HG02938 (cell line): ENCODE measurements around the gene TMPRSS7.
A peak's percentile ranks its signal among the peaks of the same experiment; 100 is the strongest.
"Not testable (repeated sequence)": the region's sequence is repeated elsewhere in the genome, so short reads cannot be mapped to it uniquely, and the experiment has no call there.

Source experiments
- ATAC-seq: cut with Tn5 transposase; IDR thresholded peaks from one replicate; pipeline ENCODE4 v1.9.1; 2021; ENCODE audit warnings: mild to moderate bottlenecking, moderate library complexity; ENCODE audit not compliant: unreplicated experiment

TMPRSS7 gene

DNA sequence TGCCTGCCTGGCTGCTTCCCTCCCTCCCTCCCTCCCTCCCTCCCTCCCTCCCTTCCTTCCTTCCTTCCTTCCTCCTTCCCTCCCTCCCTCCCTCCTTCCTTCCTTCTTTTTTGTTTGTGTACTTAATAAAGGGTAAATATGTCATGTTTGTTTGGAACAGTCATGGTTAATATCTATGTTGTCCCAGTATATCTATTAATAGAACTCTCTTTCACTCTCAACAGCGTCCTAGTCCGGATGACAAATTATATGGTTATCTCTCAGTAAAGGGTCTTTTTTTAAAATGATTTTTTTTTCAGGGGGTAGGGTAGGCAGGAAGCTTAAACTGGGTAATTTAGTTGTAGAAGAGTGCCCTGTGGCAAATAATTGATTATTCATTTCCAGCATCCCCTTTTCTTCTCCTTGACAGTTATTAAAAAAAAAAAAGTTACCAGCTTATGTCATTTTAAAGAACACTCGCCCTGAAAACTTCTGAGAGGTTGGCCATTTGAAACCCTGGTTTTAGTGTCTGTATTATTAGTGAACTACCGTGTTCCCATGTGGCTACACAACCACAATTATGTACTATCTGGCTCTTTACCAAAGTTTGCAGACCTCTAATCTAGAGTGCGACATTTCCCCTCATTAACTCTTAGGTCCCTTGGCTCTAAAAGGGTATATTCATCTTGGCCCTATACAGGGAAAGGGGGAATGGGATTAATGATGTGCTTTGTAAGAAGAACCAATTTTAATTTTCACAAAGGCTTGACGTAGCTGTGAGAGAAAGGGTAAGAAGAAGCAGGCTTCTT lies 22.1 kb upstream of the TMPRSS7 start:
- no peak for ATAC-seq

DNA sequence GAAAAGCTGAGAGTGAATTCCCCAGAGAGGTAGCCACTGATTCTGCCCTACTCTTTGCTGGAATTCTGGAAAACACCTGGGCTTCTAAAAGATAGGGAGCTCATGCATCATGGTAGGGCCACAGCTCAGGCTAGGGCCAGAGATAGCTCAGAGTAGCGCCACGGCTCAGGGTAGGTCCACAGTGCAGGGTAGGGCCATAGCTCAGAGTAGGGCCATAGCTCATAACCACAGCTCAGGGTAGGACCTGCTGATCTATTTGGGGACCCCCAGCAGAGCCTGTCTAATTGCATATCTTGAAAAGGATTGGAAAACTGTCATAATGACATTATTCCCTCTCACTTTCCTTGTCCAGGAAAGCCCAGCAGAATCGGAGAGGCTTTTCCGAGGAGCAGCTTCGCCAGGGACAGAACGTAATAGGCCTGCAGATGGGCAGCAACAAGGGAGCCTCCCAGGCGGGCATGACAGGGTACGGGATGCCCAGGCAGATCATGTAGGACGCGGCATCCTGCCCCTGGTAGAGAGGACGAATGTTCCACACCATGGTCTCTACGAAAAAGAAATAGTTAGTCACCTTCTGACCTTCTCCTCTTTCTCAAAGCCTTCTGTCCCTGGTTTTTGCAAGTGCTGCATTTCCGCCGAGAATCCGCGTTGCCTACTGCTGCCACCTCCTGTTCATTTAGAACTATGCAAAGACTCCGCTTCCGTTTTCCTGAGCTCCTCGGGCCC lies 21.3 kb upstream of the TMPRSS7 start:
- ATAC-seq: peak; percentile 81

DNA sequence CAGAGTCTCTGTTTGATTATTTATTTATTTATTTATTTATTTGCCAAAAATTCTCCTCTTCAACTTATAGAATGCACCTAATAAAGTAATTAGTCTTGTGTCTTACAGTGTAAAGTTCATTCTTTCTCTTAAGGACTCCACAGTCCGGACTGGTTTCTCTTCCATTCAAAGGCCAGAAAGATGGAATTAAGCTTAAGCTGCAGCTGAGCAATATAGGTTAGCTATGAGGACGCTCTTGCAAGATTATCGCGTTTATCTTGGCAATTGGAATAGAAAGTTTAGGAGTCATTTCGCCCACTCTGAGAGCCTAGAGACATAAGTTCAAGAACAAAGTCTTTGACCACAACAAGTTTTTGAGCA lies 20.8 kb upstream of the TMPRSS7 start:
- ATAC-seq: no peak

GRCh38 chr3:112017091-112017490 lies 17.4 kb upstream of the TMPRSS7 start:
- no peak for ATAC-seq

DNA sequence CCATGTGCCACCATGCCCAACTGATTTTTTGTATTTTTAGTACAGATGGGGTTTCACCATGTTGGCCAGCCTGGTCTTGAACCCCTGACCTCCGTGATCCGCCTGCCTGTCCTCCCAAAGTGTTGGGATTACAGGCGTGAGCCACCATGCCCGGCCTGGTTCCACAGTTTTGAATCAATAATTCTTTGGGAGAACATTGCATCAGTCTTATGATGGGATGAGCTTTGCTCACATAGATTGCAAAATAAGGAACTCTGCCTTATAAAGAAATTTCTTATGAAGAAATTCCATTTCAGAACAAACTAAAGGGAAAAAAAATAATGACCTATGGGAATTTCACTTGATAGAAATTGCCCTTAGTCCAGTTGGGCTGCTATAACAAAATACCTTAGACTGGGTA lies 15.8 kb upstream of the TMPRSS7 start:
- ATAC-seq: no peak

DNA sequence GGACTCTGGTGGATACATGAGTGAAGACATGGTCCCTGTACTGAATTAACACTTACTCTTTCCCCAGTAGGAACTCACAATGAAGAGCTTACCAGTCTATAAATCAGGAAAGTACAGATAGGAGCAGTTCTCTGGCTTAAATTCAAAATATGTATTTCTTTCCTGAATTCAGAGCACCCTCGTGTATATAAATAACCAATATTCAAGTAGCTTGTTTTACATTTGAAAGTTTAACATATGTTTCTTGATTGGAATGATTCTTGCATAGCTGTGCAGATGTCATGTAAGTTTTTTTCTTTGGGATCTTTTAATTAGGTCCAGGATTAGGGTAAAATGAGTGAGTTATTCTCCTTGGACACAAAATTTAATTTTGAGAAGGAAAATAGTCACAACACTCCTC lies 14.8 kb upstream of the TMPRSS7 start:
- no peak for ATAC-seq

GRCh38 chr3:112020674-112021085 lies 13.9 kb upstream of the TMPRSS7 start:
- no peak for ATAC-seq

DNA sequence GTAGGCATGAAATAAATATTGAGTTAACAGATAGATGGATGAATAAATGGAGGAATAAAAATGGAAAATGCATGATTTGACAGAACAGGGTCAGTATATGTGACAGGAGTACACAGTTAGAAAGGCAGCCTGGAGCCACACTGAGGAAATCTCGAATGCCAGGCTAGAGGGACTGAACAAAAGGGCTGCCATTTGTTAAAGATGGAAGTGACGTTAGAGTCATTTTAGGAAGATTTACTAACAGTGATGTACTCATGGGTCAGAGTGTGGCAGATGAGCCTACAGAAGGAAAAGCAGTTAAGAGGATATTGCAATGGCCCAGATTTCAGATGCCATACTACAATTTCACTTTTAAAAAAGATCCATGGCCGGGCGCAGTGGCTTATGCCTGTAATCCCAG lies 7.4 kb upstream of the TMPRSS7 start:
- no peak for ATAC-seq

DNA sequence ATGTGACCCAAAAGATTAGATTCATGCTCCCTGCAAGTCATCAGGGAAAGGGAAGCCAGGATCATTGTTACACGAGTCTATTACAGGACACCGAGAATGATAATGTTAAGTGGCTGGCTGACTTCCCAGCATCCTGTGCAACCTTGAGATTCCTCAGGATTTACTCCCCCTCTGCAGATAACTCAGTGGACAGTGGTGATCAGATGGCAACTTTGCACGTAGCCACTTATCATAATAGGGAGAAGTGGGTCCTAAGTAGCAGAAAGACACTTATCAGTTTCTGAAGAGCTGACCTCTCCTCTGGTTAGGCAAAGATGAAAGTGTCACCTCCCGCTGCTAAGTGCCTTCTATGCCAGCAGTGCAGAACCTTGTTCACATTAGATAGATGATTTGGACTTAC lies 6.7 kb upstream of the TMPRSS7 start:
- no peak for ATAC-seq

GRCh38 chr3:112030901-112031300 lies 3.6 kb upstream of the TMPRSS7 start:
- no peak for ATAC-seq

- no peak for ATAC-seq
These were observed 2.3 kb upstream of the TMPRSS7 start for GRCh38 chr3:112032098-112032731.

- no peak for ATAC-seq
These were observed 705 bp downstream of the TMPRSS7 start for GRCh38 chr3:112035241-112035640.

- ATAC-seq: not testable (repeated sequence)
These were observed 2.7 kb downstream of the TMPRSS7 start for GRCh38 chr3:112037194-112037593.

GRCh38 chr3:112038863-112039262 lies 4.3 kb downstream of the TMPRSS7 start:
- no peak for ATAC-seq

- ATAC-seq: no peak
These were observed 6.8 kb downstream of the TMPRSS7 start for GRCh38 chr3:112041321-112041720.

DNA sequence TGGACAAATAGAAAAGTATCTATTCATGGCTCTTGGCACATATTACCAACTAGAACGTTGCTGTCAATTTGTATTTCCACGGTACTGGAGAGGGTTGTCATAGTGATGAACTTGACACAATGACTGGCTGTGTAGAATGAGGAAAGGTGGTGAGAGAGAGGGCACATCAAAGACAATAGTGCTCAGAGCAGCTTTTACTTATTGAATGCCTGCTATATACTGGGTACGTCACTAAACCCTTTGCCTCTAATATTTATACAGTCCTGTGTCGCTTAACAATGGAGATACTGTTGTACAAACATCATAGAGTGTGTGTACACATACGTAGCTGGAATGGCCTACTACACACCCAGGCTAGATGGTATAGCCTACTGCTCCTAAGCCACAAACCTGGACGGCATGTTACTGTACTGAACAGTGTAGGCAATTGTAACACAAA lies 8.3 kb downstream of the TMPRSS7 start:
- ATAC-seq: no peak

GRCh38 chr3:112043621-112044201 lies 9.2 kb downstream of the TMPRSS7 start:
- peak; percentile 92 for ATAC-seq

GRCh38 chr3:112046599-112046998 lies 12.1 kb downstream of the TMPRSS7 start:
- no peak for ATAC-seq

DNA sequence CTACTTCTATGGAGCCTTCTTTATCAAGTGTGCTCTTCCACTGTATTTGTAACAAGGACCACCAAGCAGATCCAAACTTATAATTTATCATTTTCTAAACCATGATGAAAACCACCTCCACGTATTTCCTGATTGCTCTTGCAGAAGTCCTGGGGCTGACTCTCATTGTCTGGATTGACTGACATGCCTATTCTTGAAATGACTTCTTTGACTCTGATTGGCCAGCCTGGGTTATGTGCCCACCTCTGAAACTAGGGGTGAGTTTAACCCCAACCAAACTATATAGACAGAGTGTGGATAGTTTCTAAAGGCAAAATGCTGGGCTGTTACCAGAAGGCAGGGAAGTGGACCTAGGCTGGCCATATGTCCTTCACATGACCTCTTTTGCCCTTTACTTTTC lies 12.7 kb downstream of the TMPRSS7 start:
- no peak for ATAC-seq

DNA sequence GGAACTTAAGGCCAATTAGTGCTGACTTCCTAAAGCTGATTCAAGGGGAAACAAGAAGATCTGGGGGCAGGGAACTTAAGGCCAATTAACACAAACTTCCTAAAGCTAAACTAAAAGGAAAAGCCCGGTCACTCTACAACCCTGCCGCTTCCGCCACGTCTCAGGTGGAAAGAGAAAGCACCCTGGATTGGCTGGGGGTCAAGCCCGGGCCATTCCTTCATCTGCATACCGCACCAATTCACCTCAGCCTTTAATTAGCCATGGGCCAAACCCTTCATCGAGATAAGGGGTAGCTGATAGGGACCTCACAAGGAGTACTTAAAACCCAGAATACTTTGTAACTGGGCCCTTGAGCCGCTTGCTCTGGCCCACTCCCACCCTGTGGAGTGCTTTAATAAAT lies 14.4 kb downstream of the TMPRSS7 start:
- ATAC-seq: no peak

DNA sequence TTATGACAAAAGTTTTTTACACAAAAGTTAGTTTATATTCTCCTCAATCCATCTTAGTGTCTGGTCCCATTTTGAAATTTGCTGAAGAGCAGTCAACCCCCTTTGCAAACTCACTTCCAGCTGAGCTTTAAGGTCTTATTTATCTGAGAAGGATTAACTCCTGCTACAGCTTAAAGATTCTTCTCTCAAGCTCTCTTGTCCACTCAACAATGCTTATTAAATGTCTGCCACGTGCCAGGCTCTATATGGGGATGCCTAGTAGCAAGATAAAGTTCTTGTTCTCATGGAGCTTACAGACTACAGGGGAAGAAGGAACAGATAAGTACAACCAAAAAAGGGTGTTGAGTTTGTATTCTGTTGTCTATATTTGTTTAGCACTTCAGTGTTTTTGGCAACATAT lies 18.7 kb downstream of the TMPRSS7 start:
- ATAC-seq: no peak
